H4 (cell line): Measurements from ENCODE around the gene DHRS4. TPM values are rescaled to one million over a fixed set of nuclear protein-coding genes. Genes with fewer than 3 reads are reported as not detected.
"Not testable (repeated sequence)": the region's sequence is repeated elsewhere in the genome, so short reads cannot be mapped to it uniquely, and the experiment has no call there.

Source experiments
- DNase-seq: peaks from one replicate; pipeline ENCODE4 v3.0.0-alpha.2; 2015; ENCODE audit warnings: low spot score
- total RNA-seq: library from RNA; depleted of rRNA; stranded (reverse); fragments of >200 nt; shearing (Covaris generic); gene quantifications from 2 replicates; pipeline ENCODE4 v1.2.3, GENCODE V29; 2014

The DHRS4 gene
- total RNA-seq, 1 experiment from 2014 or later: 28.8 TPM

DNA sequence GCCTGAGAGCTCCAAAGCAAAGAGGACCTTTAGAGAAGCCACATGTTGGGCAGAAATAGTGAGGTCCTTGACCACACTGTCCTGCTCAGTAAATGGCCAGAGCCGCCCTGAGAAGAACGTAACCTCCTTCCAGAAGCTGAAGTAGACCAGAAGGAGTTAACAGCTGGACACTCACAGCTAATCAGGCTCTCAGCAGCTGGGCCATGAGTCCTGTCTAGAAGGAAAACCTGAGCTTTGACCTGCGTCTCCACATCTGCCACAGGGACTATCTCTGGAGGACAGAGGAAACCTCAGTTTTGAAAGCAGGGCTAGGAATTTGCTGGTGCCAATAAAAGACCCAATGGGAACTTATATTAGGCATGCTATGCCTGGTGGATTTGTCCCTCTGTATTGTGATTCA lies 12.3 kb upstream of the DHRS4 start:
- no peak for DNase-seq

DNA sequence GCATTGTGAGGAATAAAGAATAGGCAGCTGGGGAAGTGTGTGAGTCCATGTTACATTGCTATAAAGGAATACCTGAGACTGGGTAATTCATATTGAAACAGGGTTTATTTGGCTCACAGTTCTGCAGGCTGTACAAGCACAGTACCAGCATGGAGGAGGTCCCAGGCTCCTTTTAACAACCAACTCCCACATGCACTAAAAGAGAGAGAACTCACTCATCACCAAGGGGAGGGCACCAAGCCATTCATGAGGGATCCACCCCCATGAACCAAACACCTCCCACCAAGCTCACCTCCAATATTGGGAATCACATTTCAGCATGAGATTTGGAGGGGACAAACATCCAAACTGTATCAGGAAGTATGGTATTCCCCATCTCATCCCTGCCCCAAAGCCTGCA lies 11.9 kb upstream of the DHRS4 start:
- no peak for DNase-seq

DNA sequence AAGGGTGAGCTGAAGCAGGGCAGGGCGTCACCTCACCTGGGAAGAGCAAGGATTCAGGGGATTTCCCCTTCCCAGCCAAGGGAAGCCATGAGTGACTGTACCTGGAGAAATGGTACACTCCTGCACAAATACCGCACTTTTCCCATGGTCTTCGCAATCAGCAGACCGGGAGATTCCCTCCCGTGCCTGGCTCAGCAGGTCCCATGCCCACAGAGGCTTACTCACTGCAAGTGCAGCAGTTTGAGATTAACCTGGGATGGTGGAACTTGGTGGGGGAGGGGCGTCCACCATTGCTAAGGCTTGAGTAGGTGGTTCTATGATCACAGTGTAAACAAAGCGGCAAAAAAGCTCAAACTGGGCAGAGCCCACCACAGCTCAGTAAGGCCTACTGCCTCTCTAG lies 11.0 kb upstream of the DHRS4 start:
- no peak for DNase-seq

DNA sequence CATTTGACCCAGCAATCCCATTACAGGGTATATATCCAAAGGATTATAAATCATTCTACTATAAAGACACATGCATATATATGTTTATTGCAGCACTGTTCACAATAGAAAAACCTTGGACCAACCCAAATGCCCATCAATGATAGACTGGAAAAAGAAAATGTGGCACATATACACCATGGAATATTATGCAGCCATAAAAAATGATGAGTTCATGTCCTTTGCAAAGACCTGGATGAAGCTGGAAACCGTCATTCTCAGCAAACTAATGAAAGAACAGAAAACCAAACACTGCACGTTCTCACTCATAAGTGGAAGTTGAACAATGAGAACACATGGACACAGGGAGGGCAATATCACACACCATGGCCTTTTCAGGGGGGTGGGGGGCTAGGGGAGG lies 4.5 kb upstream of the DHRS4 start:
- DNase-seq: not testable (repeated sequence)

DNA sequence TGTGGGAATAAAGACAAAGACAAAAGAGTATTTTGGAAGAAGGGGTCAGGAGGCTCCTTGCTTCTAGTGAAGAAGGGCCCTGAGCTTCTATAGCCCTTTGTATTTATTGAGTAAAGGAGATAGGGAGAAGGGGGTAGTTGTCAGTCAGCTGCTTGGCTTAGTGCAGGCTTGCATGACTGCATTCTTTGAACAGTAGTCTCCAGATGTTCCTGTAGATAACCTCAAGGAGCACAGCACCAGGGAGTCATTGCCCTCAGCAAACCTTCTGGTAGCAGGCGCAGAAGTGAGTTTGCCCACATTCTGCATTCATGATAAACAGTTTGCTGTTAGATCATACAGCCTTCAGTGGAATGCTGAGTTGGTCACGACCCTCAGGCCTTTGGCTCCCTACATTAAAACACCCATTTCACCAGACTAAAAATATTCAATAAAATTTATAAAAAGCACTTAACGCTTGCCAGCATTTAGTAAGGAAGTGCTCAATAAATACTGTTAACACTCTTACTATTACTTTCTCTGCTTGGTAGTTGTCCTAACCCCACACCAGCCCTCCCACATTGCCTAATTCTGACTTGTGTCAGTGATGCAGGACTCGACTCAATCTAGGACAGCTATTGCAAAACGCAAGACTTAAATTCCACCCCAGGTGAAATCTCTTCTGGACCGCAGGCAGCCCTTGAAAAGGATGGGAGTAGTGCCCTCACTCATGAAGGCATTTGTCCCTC lies 3.0 kb upstream of the DHRS4 start:
- DNase-seq: no peak

DNA sequence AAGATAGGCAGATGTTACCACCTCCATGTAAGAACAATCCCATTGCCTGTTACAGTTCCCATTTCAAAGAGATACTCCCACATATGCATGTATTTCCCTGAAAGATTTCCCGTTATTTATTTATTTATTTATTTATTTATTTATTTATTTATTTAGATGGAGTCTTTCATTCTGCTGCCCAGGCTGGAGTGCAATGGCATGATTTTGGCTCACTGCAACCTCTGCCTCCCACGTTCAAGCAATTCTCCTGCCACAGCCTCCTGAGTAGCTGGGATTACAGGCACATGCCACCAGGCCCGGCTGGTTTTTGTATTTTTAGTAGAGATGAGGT lies 2.5 kb upstream of the DHRS4 start:
- not testable (repeated sequence) for DNase-seq

DNA sequence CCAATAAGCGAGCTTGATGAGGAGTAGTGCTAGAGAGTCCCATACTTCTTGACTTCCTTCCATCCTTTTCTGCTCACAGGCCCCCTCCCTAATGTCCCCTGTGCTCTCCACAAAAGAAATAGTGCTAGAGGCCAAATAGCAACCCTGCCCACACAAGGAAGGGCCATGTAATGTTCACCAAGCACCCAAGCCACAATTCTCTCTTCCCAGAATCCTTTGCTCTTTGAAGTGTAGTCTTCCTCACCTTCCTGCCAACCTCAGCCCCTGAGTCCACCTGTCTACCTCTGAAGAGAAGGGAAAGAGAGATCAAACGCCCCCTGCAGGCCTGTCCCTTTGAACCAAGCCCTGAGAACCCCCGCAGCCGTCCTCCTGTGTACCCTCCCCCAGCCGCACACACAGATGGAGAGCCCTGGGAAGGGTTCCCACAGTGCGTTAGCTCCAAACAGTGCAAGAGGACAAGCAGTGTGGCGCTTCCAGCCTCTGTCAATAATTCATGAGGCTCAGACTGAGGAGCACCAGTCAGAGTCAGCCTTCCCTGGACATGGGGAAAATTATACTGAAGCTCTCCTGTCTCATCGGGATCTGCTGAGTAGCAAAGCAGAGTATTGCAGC lies 1.9 kb upstream of the DHRS4 start:
- no peak for DNase-seq

DNA sequence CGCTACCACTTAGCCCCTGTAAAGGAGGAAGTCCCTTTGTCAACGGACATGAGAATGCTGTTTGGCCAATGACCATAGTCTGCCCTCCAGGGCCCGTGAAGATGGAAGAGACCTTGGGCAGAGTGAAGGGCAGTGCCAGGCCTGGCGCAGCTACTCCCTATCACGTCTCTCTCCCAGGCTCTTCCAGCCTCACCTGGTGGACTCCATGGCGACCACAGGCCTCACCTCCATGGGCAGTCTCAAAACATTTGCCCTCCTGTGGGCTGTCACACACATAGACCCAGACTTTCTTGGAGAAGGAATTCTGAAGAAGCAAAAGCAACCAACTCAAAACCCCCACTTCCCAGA lies 480 bp upstream of the DHRS4 start:
- DNase-seq: not testable (repeated sequence)

DNA sequence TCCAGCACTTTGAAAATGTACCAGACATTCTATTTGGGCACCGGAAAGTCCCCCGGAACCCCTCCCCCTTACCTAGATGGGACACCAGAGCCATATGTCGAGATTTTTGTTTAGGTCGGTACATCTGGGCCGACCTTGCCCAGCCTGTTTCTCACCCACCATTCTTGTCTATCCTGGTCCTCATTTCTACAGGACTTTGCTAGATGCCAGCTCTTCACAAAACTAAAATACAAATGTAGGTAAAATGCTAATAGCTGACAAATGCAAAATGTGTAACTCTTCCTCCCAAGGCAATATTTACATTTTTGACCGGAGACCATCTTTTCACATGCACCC lies 677 bp downstream of the DHRS4 start:
- DNase-seq: not testable (repeated sequence)

DNA sequence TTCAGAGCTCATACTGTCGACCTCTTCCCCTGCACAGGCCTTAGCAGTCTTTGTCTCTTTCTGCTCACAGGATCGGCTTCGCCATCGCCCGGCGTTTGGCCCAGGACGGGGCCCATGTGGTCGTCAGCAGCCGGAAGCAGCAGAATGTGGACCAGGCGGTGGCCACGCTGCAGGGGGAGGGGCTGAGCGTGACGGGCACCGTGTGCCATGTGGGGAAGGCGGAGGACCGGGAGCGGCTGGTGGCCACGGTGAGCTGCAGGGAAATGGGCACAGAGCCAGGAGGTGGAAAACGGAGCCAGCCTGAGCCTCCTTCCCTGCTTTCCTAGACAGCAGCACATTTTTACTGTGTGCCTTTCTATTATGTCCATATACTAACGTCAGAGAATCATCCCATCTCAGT lies 1.4 kb downstream of the DHRS4 start:
- not testable (repeated sequence) for DNase-seq

DNA sequence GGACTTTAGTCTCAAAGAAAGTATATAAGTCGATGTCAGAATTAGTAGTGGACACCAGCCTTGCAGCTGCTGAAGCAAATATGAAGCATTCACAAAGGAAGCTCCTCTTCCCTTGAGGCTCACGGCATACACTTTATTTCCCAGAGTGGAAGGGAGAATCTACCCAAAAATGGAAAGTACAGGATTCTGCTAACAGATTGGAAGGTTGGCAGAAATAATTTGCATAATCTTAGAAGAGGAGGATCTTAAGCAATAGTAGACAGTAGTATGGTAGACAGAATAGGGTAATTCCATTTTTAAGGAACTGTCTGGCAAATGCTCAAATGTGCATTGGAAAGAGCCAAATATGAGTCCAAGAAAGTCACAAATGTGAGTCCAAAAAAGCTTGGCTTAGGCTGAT lies 2.2 kb downstream of the DHRS4 start:
- not testable (repeated sequence) for DNase-seq

DNA sequence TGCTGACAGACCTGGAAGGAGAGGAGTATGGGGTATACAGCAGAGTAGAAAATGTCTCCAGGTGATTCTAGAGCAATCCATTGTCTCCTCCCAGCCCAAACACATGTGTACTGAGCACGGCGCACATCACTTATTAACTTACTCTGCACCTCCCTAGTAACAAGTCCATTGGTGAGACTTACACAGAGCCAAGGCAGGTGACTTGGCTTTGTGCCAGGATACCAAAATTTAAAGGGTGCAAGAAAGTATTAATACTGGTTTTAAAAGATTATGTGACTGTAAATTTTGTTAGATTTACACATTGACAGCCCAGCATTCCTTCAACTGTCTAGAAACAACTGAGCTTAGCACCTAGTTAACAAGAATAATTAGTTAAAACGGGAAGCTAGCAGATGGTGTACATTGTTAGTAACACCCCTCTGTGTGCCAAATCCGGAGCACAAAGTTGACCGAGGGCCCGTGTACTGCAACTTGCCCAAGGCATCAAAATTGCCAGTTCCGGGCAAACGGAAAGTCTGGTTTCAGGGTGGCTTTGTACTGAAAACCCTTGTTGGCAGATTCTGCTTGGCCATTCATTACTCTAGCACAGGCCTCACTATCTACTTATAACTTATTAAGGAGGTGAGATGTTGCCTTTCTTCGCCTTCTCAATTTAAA lies 4.5 kb downstream of the DHRS4 start:
- not testable (repeated sequence) for DNase-seq

DNA sequence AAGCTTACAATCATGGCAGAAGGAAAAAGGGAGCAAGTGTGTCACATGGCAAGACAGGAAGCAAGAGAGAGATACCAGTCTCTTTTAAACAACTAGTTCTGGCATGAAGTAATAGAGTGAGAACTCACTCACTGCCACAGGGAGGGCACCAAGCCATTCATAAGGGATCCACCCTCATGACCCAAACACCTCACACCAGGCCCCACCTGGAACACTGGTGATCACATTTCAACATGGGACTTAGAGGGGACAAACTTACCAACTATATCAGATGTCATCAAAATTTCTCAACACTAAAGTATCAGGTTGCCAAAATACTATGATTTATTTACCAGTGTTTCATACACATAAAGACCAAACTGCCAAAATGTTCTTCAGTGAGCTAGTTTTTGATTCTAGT lies 7.3 kb downstream of the DHRS4 start:
- DNase-seq: not testable (repeated sequence)

DNA sequence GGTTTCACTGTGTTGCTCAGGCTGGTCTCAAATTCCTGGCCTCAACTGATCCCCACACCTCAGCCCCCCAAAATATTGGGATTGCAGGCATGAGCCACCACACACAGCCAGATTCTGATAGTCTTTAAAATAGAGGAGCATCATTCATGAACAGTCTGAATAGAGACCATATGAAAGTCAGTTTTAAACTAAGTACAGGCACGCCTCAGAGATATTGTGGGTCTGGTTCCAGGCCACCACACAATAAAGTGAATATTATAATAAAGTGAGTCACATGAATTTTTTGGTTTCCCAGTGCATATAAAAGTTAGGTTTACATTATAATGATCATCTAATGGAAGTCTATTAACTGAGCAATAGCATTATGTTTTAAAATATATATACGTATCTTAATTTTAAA lies 8.1 kb downstream of the DHRS4 start:
- DNase-seq: not testable (repeated sequence)

DNA sequence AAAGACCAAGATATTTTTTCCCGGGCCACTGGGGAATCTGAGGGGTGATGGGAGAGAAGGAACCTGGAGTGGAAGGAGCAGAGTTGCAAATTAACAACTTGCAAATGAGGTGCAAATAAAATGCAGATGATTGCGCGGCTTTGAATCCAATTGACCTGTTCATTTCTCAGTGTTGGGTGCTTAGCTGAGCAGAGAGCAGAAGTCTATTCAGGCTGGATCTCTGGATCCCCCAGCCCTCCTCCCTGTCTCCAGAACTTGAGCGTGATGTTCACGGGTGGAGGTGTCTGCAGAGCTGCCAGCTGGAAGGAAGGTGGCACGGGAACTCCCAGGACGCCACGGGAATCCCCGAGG lies 15.5 kb downstream of the DHRS4 start:
- not testable (repeated sequence) for DNase-seq

DNA sequence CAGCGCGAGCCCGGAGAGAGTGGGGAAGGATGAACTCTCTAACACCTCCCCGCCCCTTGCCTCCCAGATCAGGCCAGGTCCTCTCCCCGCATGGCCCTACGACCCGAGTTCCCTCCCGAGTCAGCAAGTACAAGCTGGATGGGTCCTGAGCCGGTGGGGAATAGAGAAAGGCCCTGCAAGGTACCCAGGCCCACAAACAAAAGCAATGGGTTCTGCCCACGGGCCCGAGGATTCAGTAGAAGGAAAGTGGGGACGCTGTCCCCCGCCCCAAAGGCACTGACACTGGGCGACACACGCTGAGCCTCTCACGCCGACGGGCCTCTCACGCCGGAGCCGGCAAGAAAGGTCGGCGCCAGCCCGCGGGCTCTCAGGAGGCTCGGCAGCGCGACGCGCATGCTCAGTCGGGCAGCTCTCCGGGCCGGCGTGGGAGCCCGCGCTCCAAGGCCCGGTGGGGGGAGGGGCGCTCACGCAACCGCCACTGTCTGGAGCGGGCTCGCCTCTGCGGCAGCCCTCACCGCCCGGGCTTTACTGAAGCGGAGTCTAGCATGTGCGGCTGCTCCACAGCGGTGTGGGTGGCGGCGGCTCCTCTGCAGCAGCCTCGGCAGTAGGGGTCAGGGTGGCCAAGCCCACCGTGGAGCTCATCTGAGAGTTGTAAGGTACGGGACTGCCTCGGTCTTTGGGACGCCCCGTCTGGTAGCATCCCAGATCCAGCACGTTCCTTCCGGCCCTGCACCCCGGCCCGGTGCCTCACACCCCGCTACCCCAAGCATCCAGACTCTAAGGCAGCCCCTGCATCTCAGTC lies 16.1 kb downstream of the DHRS4 start:
- not testable (repeated sequence) for DNase-seq

DNA sequence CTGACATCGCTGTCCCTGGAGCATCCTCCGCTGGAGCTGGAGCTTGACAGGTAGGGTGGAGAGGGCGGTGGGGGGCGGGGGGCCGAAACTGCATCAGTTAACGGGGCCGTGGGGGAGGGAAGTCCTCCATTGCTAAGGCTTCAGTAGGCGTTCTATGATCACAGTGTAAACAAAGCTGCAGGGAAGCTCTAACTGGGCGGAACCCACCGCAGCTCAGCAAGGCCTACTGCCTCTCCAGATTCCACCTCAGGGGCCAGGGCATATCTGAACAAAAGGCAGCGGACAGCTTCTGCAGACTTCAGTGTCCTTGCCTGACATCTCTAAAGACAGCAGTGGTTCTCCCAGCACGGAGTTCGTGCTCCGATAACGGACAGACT lies 16.7 kb downstream of the DHRS4 start:
- DNase-seq: not testable (repeated sequence)

DNA sequence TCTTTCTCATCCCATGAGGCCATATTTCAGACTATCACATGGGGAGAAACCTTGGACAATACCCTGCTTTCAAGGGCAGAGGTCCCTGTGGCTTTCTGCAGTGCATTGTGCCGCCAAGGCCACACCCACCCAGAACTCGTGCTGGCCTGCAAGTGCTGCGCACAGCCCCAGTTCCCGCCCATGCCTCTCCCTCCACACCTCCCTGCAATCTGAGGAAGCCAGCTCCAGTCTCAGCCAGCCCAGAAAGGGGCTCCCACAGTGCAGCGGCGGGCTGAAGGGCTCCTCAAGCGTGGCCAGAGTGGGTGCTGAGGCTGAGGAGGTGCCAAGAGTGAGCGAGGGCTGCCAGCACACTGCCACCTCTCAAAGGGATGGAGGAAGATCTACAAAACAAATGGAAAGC lies 19.6 kb downstream of the DHRS4 start:
- DNase-seq: not testable (repeated sequence)

DNA sequence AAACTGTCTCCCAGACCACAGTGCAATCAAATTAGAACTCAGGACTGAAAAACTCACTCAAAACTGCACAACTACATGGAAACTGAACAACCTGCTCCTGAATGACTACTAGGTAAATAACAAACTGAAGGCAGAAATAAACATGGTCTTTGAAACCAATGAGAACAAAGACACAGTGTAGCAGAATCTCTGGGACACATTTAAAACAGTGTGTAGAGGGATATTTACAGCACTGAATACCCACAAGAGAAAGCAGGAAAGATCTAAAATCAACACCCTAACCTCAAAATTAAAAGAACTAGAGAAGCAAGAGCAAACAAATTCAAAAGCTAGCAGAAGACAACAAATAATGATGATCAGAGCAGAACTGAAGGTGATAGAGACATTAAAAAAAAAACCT lies 20.5 kb downstream of the DHRS4 start:
- not testable (repeated sequence) for DNase-seq

DNA sequence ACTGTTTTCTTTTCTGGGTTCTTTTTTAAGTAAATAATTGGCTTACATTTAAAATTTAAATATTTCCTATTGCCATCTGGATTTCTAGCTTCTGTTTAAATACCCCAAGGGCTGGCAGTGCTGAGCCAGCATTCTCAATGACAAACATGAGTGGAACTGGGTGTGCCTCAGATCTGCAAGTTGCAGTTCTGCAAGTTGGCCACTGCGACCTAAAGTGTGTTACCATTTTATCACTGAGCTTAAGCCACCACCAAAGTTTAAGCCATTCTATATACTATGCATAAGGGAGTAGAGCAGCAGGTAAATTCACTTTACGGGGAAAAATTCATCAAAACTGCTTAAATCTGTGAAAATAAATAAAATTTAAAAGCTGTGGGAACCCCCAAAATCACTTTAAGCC lies 23.6 kb downstream of the DHRS4 start:
- not testable (repeated sequence) for DNase-seq

DNA sequence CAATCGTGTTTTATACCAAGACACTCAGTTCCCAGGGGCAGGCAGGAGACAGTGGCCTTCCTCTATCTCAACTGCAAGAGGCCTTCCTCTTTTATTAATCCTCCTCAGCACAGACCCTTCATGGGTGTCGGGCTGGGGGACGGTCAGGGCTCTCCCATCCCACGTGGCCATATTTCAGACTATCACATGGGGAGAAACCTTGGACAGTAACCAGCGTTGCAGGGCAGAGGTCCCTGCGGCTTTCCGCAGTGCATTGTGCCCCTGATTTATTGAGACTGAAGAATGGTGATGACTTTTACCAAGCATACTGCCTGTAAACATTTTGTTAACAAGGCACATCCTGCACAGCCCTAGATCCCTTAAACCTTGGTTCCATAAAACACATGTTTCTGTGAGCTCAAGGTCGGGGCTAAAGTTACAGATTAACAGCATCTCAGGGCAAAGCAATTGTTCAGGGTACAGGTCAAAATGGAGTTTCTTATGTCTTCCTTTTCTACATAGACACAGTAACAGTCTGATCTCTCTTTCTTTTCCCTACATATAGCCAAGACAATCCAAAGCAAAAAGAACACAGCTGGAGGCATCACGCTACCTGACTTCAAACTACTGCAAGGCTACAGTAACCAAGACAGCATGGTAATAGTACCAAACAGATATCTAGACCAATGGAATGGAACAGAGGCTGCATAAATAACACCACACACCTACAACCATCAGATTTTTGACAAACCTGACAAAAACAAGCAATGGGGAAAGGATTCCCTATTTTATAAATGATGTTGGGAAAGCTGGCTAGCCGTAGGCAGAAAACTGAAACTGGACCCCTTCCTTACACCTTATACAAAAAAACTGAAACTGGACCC lies 28.6 kb downstream of the DHRS4 start:
- DNase-seq: not testable (repeated sequence)
